Right lobe of liver (tissue), 4 donors: ENCODE data around the gene POLN.

Source experiments
- POLR2A ChIP-seq: fragments of 450-650 bp; IDR thresholded peaks from one replicate; pipeline ENCODE4 v1.6.1; 2017; ENCODE audit warnings: antibody characterized with exemption, mild to moderate bottlenecking
- TF ChIP-seq, protein P1 (sequence below), 4 donors: fragments of 200-600 bp in 3 of 4; fragments of 450-650 bp in 1 of 4; IDR thresholded peaks; one replicate each; pipeline versions ENCODE4 v1.5.1 to v1.8.0; 2016 to 2022; ENCODE audit warnings: antibody characterized with exemption in 4 of 4, mild to moderate bottlenecking in 2 of 4
- donor health status: DM: no; HTN: no; CAD: no.
- donor health status: DM: no; HTN: no; CAD: no.
- donor health status: DM: no; HTN: yes; CAD: no.

DNA sequence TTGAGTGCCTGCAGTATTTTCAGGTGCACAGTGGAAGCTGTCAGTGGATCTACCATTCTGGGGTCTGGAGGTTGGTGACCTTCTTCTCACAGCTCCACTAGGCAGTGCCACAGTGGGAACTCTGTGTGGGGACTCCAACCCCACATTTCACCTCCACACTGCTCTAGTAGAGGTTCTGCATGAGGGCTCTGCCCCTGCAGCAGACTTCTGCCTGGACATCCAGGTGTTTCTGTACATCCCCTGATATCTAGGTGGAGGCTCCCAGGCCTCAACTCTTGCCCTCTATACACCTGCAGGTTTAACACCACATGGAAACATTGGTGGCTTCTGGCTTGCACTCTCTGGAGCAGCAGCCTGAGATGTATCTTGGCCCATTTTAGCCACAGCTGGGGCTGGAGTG lies 216.1 kb downstream of the POLN start:
- TF ChIP-seq, protein P1, sequence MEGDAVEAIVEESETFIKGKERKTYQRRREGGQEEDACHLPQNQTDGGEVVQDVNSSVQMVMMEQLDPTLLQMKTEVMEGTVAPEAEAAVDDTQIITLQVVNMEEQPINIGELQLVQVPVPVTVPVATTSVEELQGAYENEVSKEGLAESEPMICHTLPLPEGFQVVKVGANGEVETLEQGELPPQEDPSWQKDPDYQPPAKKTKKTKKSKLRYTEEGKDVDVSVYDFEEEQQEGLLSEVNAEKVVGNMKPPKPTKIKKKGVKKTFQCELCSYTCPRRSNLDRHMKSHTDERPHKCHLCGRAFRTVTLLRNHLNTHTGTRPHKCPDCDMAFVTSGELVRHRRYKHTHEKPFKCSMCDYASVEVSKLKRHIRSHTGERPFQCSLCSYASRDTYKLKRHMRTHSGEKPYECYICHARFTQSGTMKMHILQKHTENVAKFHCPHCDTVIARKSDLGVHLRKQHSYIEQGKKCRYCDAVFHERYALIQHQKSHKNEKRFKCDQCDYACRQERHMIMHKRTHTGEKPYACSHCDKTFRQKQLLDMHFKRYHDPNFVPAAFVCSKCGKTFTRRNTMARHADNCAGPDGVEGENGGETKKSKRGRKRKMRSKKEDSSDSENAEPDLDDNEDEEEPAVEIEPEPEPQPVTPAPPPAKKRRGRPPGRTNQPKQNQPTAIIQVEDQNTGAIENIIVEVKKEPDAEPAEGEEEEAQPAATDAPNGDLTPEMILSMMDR (IDR thresholded peaks at IDR 0.05), result no peak
- TF ChIP-seq POLR2A, result no peak
